Activated T-helper 1 cell treated with Interleukin-2 at 50 U/mL for 16 hours (primary cell): Measurements from ENCODE around the gene DENND1A.
"Not testable (repeated sequence)": the region's sequence is repeated elsewhere in the genome, so short reads cannot be mapped to it uniquely, and the experiment has no call there.

Experiments
- DNase-seq: peaks from one replicate; pipeline ENCODE4 v3.0.0-alpha.2; 2020; ENCODE audit warnings: low read depth

Gene DENND1A

DNA sequence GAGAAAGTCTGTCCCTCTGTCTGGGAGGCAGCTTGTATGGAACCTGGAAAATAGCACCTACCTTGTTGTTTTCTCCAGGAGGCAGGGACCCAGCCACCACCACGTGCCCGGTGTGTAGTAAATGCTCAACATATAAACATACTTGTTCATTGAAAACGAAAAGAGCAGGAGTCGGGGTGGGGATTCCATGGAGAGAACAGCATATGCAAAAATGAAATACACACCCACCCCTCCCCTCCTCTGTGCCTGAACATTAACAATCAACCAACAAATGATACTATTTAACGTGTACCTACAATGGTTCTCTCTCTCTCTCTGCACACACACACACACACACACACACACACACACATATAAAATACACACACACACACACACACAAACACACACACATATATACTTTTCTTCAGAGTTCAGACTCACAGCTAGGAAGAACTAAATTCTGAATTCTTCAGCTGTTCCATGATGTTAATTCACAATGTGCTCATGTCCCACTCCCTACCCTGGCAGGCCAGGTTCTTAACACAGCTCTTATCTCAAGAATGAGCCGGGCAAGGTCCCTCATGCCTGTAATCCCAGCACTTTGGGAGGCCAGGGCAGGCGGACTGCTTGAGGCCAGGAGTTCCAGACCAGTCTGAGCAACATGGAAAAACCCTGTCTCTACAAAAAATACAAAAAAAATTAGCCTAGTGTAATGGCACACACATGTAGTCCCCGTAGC lies 16.3 kb upstream of the DENND1A start:
- no peak for DNase-seq

DNA sequence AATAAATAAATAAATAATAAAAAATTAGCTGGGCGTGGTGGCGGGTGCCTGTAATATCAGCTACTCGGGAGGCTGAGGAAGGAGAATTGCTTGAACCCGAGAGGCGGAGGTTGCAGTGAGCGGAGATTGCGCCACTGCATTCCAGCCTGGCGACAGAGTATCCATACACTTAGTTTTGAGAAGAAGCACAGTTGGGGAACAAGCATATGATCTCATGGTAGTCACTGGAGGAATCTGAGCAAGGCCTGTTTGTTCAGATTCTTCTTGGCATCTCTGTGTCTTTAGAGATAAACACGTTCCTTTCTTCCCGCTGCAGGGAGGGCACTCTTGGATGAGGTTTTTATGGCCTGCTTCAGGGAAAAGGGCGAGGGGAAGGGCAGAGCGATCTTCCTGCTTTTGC lies 15.6 kb upstream of the DENND1A start:
- DNase-seq = no peak

DNA sequence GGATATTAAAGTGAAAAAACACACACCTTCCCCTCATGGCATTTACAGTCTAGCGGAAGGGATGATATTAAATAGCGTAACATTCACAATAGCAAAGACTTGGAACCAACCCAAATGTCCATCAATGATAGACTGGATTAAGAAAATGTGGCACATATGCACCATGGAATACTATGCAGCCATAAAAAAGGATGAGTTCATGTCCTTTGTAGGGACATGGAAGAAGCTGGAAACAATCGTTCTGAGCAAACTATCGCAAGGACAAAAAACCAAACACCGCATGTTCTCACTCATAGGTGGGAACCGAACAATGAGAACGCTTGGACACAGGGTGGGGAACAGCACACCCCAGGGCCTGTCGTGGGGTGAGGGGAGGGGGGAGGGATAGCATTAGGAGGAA lies 14.5 kb upstream of the DENND1A start:
- DNase-seq = not testable (repeated sequence)

DNA sequence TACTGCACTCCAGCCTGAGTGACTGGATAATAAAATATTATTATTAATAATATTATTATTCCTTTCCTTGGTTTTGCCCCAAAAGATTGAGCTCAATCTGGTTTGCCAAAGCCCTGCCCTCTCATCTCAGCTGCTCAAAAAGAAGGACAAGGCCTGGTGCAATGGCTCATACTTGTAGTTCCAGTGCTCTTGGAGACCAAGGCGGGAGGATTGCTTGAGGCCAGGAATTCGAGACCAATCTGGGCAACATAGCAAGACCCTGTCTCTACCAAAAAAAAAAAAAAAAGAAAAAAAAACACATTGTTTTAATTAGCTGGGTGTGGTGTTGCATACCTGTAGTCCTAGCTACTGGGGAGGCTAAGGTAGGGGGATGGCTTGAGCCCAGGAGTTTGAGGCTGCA lies 13.7 kb upstream of the DENND1A start:
- DNase-seq = no peak

DNA sequence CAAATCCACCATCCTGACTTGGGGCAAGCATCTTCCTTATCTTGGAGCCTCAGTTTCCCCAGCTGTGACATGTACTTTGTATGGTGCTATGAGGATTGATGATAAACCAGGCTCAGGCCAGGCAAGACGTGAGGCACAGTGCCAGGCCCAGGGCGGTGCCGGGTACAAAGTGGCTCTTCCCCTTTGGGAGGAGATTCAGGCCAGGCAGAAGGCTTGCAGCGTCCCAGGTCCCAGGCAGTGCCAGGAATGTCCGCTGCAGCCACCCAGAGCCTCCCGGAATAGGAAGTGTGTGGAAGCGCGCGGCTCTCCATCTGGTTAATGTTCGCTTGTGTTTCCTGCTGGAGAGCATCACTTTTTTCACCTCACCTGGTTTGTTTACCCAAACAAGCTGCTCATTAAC lies 12.6 kb upstream of the DENND1A start:
- no peak for DNase-seq

DNA sequence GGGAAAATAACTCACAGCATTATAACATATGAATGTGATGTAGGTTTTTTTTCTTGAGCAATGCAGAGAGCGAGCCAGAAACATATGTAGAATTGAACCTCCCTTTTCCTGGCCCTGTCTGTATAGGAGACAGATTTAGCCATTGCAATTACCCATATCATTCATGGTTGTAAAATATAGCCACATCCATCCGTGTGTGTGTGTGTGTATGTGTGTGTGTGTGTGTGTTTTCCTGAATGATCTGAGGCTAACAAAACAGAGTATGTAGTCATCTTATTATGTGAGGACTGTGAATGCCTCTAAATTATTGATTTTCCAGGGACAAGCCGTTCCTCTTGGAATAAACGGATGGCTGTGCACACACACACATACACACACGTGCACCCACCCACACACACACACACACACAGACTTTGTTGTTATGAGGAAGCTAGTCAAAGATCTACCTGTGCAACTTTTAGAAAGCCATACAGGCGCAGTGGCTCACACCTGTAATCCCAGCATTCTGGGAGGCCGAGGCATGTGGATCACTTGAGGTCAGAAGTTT lies 11.7 kb upstream of the DENND1A start:
- DNase-seq = no peak

DNA sequence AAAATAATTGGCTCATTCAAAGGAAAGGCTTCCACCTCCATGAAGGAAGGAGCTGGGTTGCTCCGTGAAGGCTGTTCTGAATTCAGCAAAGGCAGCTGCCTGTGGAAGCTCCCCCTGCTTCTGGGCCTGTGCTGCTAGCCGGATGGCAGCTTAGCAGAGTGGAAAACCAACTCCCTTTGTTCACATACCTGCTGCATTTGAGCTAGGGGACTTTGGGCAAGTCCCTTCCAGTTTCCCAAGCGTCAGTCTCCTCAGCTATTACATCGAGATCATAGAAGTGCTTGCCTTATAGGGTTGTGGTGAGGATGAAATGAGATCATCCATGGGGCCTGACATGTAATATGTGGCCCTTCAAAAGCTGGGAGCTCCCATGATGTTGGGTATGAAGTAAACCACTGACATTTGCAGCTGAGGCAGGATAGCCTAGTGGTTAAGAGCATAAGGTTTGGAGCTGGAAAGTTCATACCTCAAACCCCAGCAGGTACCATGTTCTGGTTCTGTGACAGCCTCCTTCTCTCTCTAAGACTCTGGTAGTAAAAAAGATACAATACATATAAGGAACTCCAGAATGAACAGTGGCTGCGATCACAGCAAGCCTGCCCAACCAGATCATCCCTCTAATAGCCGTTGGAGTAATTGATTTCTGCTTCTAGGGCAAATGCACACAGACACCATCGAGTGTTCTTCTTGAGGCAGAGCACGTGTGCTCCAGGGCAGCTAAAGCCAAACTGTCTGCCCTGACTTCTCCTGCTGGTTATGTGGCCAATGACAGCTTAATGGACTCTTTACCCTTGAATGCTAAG lies 11.0 kb upstream of the DENND1A start:
- DNase-seq = no peak

DNA sequence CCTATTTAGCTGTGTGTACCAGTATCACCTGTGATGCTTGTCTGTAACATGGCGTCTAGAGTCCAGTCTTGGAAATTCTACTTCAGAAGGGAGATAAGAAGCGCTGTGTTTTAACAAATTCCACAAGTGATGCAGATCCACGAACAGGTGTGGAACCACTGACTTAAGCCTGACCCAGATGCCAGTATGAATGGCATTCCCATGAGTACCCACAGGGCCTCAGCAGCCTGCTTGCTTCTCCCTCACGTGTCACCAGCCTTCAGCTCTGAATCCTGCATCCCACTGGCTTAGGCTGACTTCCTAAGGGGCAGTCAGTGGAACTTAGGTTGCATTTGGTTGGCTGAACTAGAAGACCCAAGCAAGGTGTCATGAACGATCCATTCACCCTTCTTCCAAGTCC lies 8.5 kb upstream of the DENND1A start:
- DNase-seq = no peak

DNA sequence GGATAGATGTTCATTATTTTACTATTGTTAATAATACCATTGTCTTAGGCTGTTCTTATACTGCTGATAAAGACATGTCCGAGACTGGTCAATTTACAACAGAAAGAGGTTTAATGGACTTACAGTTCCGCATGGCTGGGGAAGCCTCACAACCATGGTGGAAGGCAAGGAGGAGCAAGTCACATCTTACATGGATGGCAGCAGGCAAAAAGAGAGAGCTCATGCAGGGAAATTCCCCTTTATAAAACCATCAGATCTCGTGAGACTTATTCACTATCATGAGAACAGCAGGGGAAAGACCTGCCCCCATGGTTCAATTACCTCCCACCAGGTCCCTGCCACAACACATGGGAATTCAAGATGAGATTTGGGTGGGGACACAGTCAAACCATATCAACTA lies 6.6 kb upstream of the DENND1A start:
- DNase-seq = not testable (repeated sequence)

DNA sequence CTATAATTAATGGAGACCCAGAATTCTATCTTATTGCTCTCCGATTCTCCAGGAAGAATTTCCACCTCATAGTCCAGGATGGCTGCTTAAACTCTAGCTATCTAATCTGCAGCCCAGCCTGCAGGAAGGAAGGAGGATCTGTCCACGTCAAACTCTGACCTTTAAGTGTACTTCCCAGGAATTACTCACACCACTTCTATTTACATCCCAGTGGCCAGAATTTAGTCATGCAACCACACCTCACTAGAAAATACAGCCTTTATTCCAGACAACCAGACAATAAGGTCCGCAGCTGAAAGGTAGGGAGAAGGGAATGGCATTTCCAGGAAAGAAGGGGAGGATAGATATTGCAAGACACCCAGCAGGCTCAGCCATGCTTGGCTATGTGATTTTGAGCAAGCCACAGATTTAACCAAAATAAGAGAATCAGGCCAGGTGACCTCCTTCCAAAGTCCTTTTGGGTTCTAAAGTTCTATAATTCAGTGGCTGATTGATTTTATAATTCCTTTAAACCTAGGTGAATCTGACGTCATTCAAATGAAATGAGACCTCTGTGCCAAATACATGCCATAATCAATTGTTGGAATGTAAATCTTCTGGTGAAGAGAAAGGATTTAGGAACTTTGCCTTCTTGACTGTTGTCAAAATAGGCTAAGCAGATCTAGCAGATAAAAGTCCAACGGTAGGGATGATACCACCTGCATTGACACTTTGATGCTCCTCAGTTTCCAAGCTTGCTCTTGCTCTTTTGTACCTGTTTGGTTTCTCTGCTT lies 3.7 kb upstream of the DENND1A start:
- DNase-seq = no peak

DNA sequence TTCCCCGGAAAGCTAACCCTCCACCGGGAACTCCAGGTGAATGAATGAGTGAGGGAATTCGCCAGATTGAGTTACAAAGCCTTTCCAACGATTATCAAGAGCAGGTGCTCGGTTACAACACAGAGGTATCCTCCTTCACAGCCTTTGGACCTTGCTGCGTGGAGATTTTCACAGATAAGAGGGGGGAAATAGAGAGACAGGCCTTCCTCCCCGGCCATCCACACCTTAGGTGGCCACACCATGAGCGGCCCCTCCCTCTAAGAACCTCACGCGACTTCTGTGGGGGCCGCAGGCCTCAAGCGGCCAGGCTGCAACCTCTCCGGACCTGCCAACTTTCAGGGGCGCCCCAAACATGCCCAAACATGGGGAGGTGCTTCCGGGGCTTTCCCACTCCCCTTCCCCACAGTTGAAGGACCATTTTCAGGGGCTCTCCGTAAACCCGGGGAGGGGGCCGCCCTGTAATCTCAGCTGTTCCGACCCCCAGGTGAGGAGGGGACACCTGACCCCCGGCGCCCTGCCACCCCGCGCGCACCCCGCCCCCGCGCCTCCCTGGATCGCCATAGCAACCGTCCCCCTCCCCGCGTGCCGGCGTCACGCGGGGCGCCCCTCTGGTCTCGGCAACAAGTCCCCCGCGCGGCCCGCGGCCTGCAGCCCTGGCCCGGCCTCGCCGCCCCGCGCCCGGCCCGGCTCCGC lies 603 bp downstream of the DENND1A start:
- no peak for DNase-seq

DNA sequence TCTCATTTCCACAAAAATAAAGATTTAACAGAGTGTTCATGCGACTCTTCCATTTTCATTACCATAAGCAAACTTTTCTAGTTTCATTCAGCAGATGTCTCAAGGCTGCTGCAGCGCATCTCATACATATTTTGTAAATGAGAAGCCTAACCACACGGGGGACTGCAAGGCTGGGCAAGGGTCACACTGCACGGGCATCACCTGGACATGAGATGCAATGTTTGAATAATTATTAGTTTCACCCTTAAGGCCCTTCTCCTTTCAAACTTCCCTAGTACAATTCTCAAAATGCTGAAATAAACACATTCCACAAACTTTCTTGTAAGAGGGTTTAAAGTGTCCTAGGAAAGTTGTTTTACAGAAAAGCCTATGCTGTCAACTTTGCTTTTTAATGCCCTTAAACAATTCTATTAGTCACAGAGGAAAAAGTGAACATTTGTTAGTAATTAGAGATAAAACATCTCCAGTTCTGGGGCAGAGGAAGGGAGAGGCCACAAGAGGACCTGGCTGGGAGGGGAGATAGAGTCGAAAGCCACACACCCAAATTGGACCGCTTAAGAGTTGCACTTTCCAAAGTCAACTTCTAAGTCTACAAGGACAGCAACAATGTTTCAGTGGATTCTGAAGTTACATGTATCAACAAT lies 1.3 kb downstream of the DENND1A start:
- no peak for DNase-seq

DNA sequence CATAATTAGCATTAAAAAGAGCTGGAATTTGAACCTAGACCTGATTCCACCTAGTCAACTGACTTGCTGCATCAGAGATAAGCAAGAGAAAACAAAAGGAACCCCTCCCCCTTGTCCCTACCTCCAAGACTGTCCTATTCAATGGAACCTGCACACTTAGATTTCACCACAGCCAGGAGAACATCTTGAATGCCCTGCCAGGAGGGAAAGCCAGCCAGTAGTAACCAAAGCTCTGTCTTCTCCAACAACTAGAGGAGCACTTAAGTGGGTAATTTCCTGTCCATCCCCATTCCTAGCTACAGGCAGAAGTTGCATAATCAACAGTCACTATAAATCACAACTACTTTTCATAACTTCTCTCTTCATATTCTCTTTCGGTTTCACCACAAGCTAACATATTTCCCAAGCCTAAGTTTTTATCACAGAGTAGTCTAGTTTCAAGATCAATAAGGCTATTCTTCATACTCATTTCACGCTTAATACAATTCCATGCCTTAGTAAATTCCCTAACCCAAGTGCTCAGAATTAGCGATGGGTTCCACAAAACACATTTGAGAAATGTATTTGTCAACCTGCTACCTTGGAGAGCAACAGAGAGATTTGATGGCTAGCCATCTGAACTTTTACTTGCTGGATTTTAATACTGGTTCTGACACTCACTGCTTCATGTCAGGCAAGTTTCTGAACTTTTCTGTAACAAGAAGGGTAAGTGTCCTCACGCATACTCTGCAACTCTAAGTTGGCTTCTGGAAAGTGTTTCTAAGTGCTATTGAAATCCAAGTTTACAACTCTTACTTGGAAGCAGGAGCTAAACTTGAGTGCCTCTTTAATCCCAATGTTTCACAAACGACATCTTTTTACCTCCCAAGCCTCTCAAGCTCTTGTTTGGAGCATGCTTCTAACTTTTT lies 2.0 kb downstream of the DENND1A start:
- DNase-seq = no peak

DNA sequence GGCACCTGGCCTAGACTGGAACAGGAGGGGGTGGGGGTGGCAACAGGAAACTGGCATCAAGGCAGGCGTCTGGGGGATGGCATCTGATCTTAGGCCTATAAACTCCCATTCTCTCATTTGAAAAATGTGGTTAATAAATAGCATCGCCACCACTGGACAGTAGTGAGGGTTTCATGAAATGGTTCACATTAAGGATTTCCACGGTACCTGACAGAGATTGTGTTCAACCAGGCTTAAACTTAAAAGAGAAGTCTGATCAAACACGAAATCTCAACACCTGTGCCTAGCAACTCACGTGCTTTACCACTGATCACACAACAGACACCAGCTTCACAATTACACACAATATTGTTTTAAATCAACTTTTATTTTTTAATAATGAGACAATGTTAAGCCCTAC lies 3.0 kb downstream of the DENND1A start:
- no peak for DNase-seq

DNA sequence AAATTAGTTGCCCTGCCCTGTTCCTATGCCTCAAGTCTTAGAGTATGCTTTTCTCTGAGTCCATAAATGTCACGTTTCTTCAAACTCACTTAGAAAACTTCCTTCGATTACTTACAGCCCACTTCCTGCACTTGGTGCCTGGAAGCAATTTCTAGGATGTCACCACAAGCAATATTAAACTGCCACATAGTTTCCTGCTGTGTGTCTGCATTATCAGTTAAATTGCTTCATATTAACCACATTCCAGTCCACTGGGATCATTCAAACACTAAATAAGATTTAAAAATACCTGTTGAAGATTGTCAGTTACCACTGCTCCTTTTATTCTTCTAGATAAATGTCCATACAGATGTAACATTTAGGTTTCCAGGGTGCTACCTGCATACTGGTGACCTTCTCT lies 4.1 kb downstream of the DENND1A start:
- DNase-seq = no peak

DNA sequence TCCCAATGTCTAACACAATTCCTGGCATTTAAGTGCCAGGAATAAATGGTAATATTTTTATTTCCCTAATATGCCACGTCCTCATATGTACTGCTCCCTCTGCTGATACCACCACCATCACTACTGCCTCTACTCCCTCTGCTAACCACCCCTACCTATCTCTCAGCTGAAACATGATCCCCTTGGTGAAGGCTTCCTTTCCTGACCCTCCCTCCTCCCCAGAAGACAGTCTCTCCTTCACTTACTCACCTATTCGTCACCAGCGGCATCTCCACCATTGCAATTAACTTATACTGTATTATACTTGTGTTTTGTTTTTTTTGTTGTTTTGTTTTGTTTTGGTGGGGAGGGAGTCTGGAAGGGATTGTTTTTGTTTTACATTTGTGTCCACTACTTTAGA lies 4.8 kb downstream of the DENND1A start:
- no peak for DNase-seq

DNA sequence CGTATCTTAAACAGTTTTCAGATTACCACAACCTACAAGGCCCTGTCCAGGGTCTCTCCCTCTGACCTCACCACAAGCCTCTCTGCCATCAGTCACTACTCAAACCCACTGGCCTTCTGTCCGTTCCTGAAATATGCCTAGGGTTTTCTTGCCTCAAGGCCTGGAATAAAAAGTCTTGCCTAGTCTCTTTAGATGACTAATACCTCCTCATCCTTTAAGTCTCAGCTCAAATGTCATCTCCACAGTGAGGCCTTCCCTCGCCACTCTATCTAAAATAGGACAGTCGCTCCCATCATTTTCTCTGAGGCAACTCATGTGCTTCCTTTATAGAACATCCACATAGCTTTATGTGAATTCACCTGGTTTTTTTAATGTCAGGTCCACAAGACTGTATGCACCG lies 5.2 kb downstream of the DENND1A start:
- DNase-seq = no peak

DNA sequence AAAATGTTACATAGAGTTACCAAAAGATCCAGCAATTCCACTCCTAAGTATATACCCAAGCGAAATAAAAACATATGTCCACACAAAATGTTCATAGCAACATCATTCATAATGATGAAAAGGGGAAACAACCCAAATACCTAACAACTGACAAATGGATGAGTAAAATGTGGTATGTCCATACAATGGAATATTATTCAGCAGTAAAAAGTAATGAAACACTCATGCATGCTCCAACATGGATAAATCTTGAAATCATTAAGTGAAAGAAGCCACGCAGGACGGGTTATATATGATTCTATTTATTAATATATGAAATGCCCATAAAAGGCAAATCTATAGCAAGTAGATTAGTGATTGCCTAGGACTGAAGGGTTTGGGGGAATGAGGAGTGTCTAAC lies 6.0 kb downstream of the DENND1A start:
- no peak for DNase-seq

DNA sequence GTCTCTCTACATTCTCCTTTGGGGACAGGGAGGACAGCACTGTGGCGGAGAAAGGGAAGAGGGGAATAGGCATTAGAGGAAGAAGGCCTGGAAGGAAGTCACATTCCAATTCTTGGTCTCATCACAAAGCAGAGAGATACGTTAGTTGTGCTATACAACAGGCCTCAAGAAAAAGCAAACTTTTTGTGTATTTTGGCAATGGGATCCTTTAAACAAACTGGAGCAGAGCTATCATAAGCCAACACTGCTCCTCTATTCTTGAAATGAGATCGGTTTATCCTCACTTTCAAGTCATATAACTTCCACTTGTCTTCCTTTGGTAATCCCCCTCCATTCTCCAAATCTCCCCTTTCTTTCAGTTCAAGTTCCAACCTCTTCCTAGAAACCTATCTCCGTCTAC lies 6.5 kb downstream of the DENND1A start:
- no peak for DNase-seq

DNA sequence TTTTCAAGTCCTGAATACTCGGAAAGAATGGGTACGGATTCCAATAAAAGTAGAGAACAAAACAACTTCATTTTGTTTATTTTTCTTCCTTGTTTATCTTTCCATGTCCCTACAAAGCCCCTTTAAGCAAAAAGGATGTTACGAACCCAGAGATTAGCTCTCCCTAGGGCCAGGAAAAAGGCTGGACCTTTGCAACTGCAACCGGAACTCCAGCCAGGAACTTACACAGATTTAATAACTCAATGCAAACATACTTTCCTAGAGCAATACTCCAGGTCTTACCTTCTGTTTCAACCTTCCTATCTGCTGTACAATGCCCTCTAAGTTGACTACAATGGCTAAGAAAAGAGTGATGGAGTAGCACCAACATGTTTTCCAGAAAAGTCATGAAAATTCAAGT lies 7.0 kb downstream of the DENND1A start:
- DNase-seq = no peak

DNA sequence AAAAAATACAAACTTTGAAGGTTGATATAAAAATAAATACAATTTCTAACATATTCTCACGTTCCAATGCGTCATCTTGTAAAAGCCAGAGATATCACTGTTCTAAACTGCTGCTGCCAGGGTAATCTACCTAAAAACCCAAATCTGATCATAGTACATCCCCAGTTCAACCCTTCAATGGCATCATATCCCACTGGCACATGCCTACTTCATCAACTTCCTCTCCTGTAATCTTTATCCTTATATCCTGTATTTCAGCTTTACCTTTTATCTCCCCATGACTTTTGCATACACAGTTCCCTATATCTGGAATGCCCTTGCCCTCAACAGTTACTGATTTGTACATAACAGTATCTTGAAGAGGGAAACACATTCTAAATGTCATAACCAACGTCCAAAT lies 7.5 kb downstream of the DENND1A start:
- no peak for DNase-seq
